Activated CD4-positive, alpha-beta T cell treated with anti-CD3 and anti-CD28 coated beads for 36 hours (primary cell): Measurements from ENCODE around the gene RGS7. TPM values are rescaled to one million over a fixed set of nuclear protein-coding genes. Genes with fewer than 3 reads are reported as not detected.
"Not testable (repeated sequence)": the region's sequence is repeated elsewhere in the genome, so short reads cannot be mapped to it uniquely, and the experiment has no call there.

Source experiments
- ATAC-seq: fragments of 200-7000 bp; cut with Tn5 transposase; one replicate; pipeline ENCODE4 v1.10.0; 2021; ENCODE audit warnings: mild to moderate bottlenecking, moderate library complexity
- CTCF ChIA-PET: fragments of 350-600 bp; sonication (Branson Sonifier 250); formaldehyde crosslinking; loops from one replicate; lab custom pipeline; 2021; ENCODE audit warnings: antibody characterized with exemption; lab: Charles Lee
- POLR2A ChIA-PET: fragments of 350-600 bp; sonication (Branson Sonifier 250); formaldehyde crosslinking; loops from one replicate; lab custom pipeline; 2021; ENCODE audit warnings: antibody characterized with exemption, inconsistent platforms; lab: Charles Lee
- DNase-seq: peaks from one replicate; pipeline ENCODE4 v3.0.0-alpha.2; 2020
- H3K27ac Mint-ChIP-seq: one replicate; pipeline ENCODE4 v1.8.0; 2021; ENCODE audit warnings: mixed read lengths
- H3K27me3 Mint-ChIP-seq: one replicate; pipeline ENCODE4 v1.8.0; 2021; ENCODE audit warnings: mixed read lengths
- H3K36me3 Mint-ChIP-seq: one replicate; pipeline ENCODE4 v1.8.0; 2021; ENCODE audit warnings: low read depth, mixed read lengths
- H3K4me1 Mint-ChIP-seq: one replicate; pipeline ENCODE4 v1.8.0; 2021; ENCODE audit warnings: mixed read lengths
- H3K4me3 Mint-ChIP-seq: one replicate; pipeline ENCODE4 v1.8.0; 2021; ENCODE audit warnings: mild to moderate bottlenecking, moderate library complexity, mixed read lengths
- H3K9me3 Mint-ChIP-seq: one replicate; pipeline ENCODE4 v1.8.0; 2021; ENCODE audit warnings: low read depth, mixed read lengths
- intact Hi-C, 2 experiments: fragments of 100-400 bp; cut with DNase I in 1 of 2; cut with micrococcal nuclease in 1 of 2; formaldehyde crosslinking; loops; one replicate each; pipeline versions ENCODE4 v1.14.2 to v1.15.1; 2022 to 2024; cut with DNase I, micrococcal nuclease
- total RNA-seq, 2 experiments: library from RNA; stranded (reverse); gene quantifications; one replicate each; pipeline ENCODE4 v1.2.3, GENCODE V29; 2021

The RGS7 gene
- total RNA-seq, 2 experiments from 2014 or later, result not detected

GRCh38 chr1:241096982-241097381 lies 260.0 kb downstream of the RGS7 start:
- no peaks in the 10 kb centered on the region for H3K4me1 Mint-ChIP-seq
- H3K27me3 Mint-ChIP-seq, result no peaks in the 10 kb centered on the region
- DNase-seq (no peak), ATAC-seq (no peak)
- POLR2A ChIA-PET, result no interaction called here
- H3K9me3 Mint-ChIP-seq, result peaks cover 3% of the 10 kb centered on the region
- H3K36me3 Mint-ChIP-seq, result no peaks in the 10 kb centered on the region
- CTCF ChIA-PET, result no interaction called here
- H3K27ac Mint-ChIP-seq, result no peak overlapping the region
- no peak overlapping the region for H3K4me3 Mint-ChIP-seq
- intact Hi-C loops, result no loop called here

- H3K27ac Mint-ChIP-seq, result no peak overlapping the region
- ATAC-seq (no peak), DNase-seq (no peak)
- no peaks in the 10 kb centered on the region for H3K36me3 Mint-ChIP-seq
- CTCF ChIA-PET, result interaction anchor here (0.6 to 0.9 kb wide), 2 partner anchors 10 to 393 kb away, joined by 3 read pairs; no protein-coding TSS in a partner anchor
- H3K9me3 Mint-ChIP-seq, result peaks cover 3% of the 10 kb centered on the region
- POLR2A ChIA-PET, result no interaction called here
- no peak overlapping the region for H3K4me3 Mint-ChIP-seq
- H3K4me1 Mint-ChIP-seq, result no peaks in the 10 kb centered on the region
- intact Hi-C loops, result no loop called here
- no peaks in the 10 kb centered on the region for H3K27me3 Mint-ChIP-seq
Measured at GRCh38 chr1:241095847-241096246, 261.2 kb downstream of the RGS7 start.

- Mint-ChIP-seq H3K4me1 (no peaks in the 10 kb centered on the region), H3K36me3 (no peaks in the 10 kb centered on the region), H3K27ac (no peak overlapping the region), H3K4me3 (no peak overlapping the region), H3K9me3 (peaks cover 1% of the 10 kb centered on the region), H3K27me3 (no peaks in the 10 kb centered on the region)
- DNase-seq (no peak), ATAC-seq (no peak)
- CTCF ChIA-PET, result no interaction called here
- intact Hi-C loops, result no loop called here
- POLR2A ChIA-PET, result interaction anchor here (0.6 kb wide), 1 partner anchor 22 kb away, joined by 3 read pairs; no protein-coding TSS in a partner anchor
Measured at GRCh38 chr1:241090798-241091197, 266.2 kb downstream of the RGS7 start.

- H3K4me3 Mint-ChIP-seq, DNase-seq, intact Hi-C loops, H3K9me3 Mint-ChIP-seq, H3K27ac Mint-ChIP-seq, H3K36me3 Mint-ChIP-seq, CTCF ChIA-PET, H3K27me3 Mint-ChIP-seq, H3K4me1 Mint-ChIP-seq, POLR2A ChIA-PET, ATAC-seq: not testable (repeated sequence)
Measured at GRCh38 chr1:241089066-241089465, 267.9 kb downstream of the RGS7 start.

GRCh38 chr1:241088075-241088474 lies 268.9 kb downstream of the RGS7 start:
- H3K27me3 Mint-ChIP-seq, DNase-seq, intact Hi-C loops, H3K36me3 Mint-ChIP-seq, ATAC-seq, H3K27ac Mint-ChIP-seq, H3K4me3 Mint-ChIP-seq, CTCF ChIA-PET, POLR2A ChIA-PET, H3K9me3 Mint-ChIP-seq, H3K4me1 Mint-ChIP-seq: not testable (repeated sequence)

GRCh38 chr1:241086686-241087085 lies 270.3 kb downstream of the RGS7 start:
- ATAC-seq (no peak), DNase-seq (no peak)
- ChIA-PET POLR2A (no interaction called here), CTCF (no interaction called here)
- Mint-ChIP-seq H3K27me3 (no peaks in the 10 kb centered on the region), H3K27ac (no peak overlapping the region), H3K4me1 (no peaks in the 10 kb centered on the region), H3K9me3 (peaks cover 2% of the 10 kb centered on the region), H3K36me3 (no peaks in the 10 kb centered on the region), H3K4me3 (no peak overlapping the region)
- intact Hi-C loops, result no loop called here

GRCh38 chr1:241083285-241083684 lies 273.7 kb downstream of the RGS7 start:
- no peaks in the 10 kb centered on the region for H3K4me1 Mint-ChIP-seq
- ATAC-seq (no peak), DNase-seq (no peak)
- no peaks in the 10 kb centered on the region for H3K27me3 Mint-ChIP-seq
- H3K4me3 Mint-ChIP-seq, result no peak overlapping the region
- H3K36me3 Mint-ChIP-seq, result no peaks in the 10 kb centered on the region
- POLR2A ChIA-PET, result no interaction called here
- peaks cover 4% of the 10 kb centered on the region for H3K9me3 Mint-ChIP-seq
- no peak overlapping the region for H3K27ac Mint-ChIP-seq
- intact Hi-C loops, result no loop called here
- CTCF ChIA-PET, result no interaction called here

- peaks cover 4% of the 10 kb centered on the region for H3K9me3 Mint-ChIP-seq
- intact Hi-C loops, result no loop called here
- no peak overlapping the region for H3K27ac Mint-ChIP-seq
- no peaks in the 10 kb centered on the region for H3K36me3 Mint-ChIP-seq
- ATAC-seq (no peak), DNase-seq (no peak)
- no peak overlapping the region for H3K4me3 Mint-ChIP-seq
- no peaks in the 10 kb centered on the region for H3K4me1 Mint-ChIP-seq
- H3K27me3 Mint-ChIP-seq, result no peaks in the 10 kb centered on the region
- ChIA-PET POLR2A (no interaction called here), CTCF (no interaction called here)
Measured at GRCh38 chr1:241081473-241081872, 275.5 kb downstream of the RGS7 start.

GRCh38 chr1:241079459-241079858 lies 277.5 kb downstream of the RGS7 start:
- Mint-ChIP-seq H3K27ac (no peak overlapping the region), H3K9me3 (peaks cover 4% of the 10 kb centered on the region), H3K36me3 (no peaks in the 10 kb centered on the region), H3K27me3 (no peaks in the 10 kb centered on the region), H3K4me1 (no peaks in the 10 kb centered on the region), H3K4me3 (no peak overlapping the region)
- ATAC-seq, result no peak
- intact Hi-C loops, result no loop called here
- CTCF ChIA-PET, result interaction anchor here (0.8 kb wide), 1 partner anchor 14 kb away, joined by 3 read pairs; no protein-coding TSS in a partner anchor
- DNase-seq, result no peak
- POLR2A ChIA-PET, result no interaction called here

- ChIA-PET CTCF (interaction anchor here (0.8 kb wide), 1 partner anchor 14 kb away, joined by 3 read pairs; no protein-coding TSS in a partner anchor), POLR2A (no interaction called here)
- Mint-ChIP-seq H3K9me3 (peaks cover 4% of the 10 kb centered on the region), H3K27me3 (no peaks in the 10 kb centered on the region), H3K4me3 (no peak overlapping the region), H3K27ac (no peak overlapping the region), H3K36me3 (no peaks in the 10 kb centered on the region), H3K4me1 (no peaks in the 10 kb centered on the region)
- intact Hi-C loops, result no loop called here
- DNase-seq, result no peak
- no peak for ATAC-seq
Measured at GRCh38 chr1:241079047-241079446, 278.0 kb downstream of the RGS7 start.

- Mint-ChIP-seq H3K4me3 (no peak overlapping the region), H3K4me1 (no peaks in the 10 kb centered on the region), H3K27me3 (no peaks in the 10 kb centered on the region), H3K27ac (no peak overlapping the region), H3K36me3 (no peaks in the 10 kb centered on the region), H3K9me3 (peaks cover 5% of the 10 kb centered on the region)
- CTCF ChIA-PET, result no interaction called here
- POLR2A ChIA-PET, result no interaction called here
- intact Hi-C loops, result no loop called here
- ATAC-seq (no peak), DNase-seq (no peak)
Measured at GRCh38 chr1:241077386-241078147, 279.4 kb downstream of the RGS7 start.

GRCh38 chr1:241074507-241074906 lies 282.5 kb downstream of the RGS7 start:
- Mint-ChIP-seq H3K9me3 (peaks cover 2% of the 10 kb centered on the region), H3K27me3 (no peaks in the 10 kb centered on the region), H3K4me3 (no peak overlapping the region), H3K4me1 (no peaks in the 10 kb centered on the region), H3K27ac (no peak overlapping the region), H3K36me3 (no peaks in the 10 kb centered on the region)
- ATAC-seq (no peak), DNase-seq (no peak)
- ChIA-PET POLR2A (no interaction called here), CTCF (no interaction called here)
- intact Hi-C loops, result no loop called here
